Colonic mucosa (tissue), 4 donors: ENCODE results near the gene JAK3. TPM values are rescaled to one million over a fixed set of nuclear protein-coding genes. Genes with fewer than 3 reads are reported as not detected.
"Not testable (repeated sequence)": the region's sequence is repeated elsewhere in the genome, so short reads cannot be mapped to it uniquely, and the experiment has no call there.

Experiments used
- DNase-seq: peaks from one replicate; pipeline ENCODE4 v3.0.0-alpha.2; 2020
- H3K27ac ChIP-seq: fragments of 200-600 bp; one replicate; pipeline ENCODE4 v1.8.0; 2021
- H3K27me3 ChIP-seq: fragments of 200-600 bp; one replicate; pipeline ENCODE4 v1.8.0; 2021
- H3K36me3 ChIP-seq: fragments of 200-600 bp; one replicate; pipeline ENCODE4 v1.8.0; 2021
- H3K4me1 ChIP-seq: fragments of 200-600 bp; one replicate; pipeline ENCODE4 v1.8.0; 2021; ENCODE audit warnings: mild to moderate bottlenecking
- H3K4me3 ChIP-seq: fragments of 200-600 bp; one replicate; pipeline ENCODE4 v1.8.0; 2021
- H3K9ac ChIP-seq, 2 donors: one replicate each; pipeline ENCODE4 v1.7.0; 2013; ENCODE audit warnings: control low read depth in 2 of 2, low read depth in 2 of 2, low read length in 2 of 2
- H3K9me3 ChIP-seq: fragments of 200-600 bp; one replicate; pipeline ENCODE4 v1.8.0; 2021
- intact Hi-C: fragments of 100-400 bp; cut with DNase I; formaldehyde crosslinking; loops from one replicate; pipeline ENCODE4 v1.14.1; 2022
- total RNA-seq, 2 donors: library from RNA; stranded (reverse); fragmentation: NEBNext Ultra II Directional in 1 of 2; extraction: Animal tissue kit (Norgen Biotek cat#: 25700) in 1 of 2; gene quantifications; one replicate each; pipeline ENCODE4 v1.2.1, GENCODE V29; 2021
- TF ChIP-seq, protein P1 (sequence below): fragments of 200-600 bp; IDR thresholded peaks from one replicate; pipeline ENCODE4 v1.8.0; 2022; ENCODE audit warnings: antibody characterized with exemption, mild to moderate bottlenecking
- donor health status: healthy.
- donor health status: DM: no; HTN: no; CAD: no.
- donor health status: DM: no; HTN: no; CAD: no.

Gene JAK3
- total RNA-seq, 2 donors from 2014 or later: 3.1 to 4.0 TPM

DNA sequence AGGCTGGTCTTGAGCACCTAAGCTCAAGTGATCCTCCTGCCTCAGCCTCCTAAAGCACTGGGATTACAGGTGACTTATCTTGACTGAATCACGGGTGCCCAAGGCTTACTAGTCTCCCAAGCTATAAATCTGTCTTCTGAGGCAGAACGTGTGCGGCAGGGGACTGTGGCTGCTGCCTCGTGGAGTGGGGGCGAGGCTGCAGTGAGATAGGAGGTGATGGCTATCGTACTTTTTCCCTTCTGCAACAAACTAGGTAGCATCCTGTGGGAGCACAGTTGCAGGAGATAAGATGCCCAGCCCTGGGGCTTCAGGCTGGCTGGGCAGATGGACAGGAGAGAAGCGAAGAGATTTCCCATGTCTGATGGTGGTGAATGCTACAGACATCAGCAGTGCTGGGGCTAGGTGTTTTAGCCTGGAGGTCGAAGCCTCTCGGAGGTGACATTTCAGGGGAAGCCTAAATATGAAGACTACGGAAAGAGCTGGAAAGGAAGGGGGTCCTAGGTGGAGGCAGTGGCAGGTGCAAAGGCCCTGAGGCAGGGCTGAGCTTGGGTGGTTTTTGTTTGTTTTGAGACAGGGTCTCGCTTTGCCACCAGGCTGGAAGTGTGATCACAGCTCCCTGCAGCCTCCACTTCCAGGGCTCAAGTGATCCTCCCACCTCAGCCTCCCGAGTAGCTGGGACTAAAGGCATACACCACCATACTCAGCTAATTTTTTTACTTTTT is 45.5 kb downstream of the JAK3 start:
- no peaks in the 10 kb centered on the region for H3K4me1 ChIP-seq
- no peak overlapping the region for H3K27ac ChIP-seq
- no peak overlapping the region for H3K9ac ChIP-seq
- no peaks in the 10 kb centered on the region for H3K27me3 ChIP-seq
- intact Hi-C loops: no loop called here
- no peak for DNase-seq
- H3K4me3 ChIP-seq: no peak overlapping the region
- no peaks in the 10 kb centered on the region for H3K9me3 ChIP-seq
- no peaks in the 10 kb centered on the region for H3K36me3 ChIP-seq
- TF ChIP-seq, protein P1, sequence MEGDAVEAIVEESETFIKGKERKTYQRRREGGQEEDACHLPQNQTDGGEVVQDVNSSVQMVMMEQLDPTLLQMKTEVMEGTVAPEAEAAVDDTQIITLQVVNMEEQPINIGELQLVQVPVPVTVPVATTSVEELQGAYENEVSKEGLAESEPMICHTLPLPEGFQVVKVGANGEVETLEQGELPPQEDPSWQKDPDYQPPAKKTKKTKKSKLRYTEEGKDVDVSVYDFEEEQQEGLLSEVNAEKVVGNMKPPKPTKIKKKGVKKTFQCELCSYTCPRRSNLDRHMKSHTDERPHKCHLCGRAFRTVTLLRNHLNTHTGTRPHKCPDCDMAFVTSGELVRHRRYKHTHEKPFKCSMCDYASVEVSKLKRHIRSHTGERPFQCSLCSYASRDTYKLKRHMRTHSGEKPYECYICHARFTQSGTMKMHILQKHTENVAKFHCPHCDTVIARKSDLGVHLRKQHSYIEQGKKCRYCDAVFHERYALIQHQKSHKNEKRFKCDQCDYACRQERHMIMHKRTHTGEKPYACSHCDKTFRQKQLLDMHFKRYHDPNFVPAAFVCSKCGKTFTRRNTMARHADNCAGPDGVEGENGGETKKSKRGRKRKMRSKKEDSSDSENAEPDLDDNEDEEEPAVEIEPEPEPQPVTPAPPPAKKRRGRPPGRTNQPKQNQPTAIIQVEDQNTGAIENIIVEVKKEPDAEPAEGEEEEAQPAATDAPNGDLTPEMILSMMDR: no peak

- DNase-seq, H3K4me1 ChIP-seq, H3K9ac ChIP-seq, H3K4me3 ChIP-seq, intact Hi-C loops, H3K27me3 ChIP-seq, H3K36me3 ChIP-seq, H3K9me3 ChIP-seq: not testable (repeated sequence)
- peak overlapping the region; percentile 95 for H3K27ac ChIP-seq
Observed at GRCh38 chr19:17798599-17798998, 49.2 kb downstream of the JAK3 start.

GRCh38 chr19:17797424-17798201 is 50.2 kb downstream of the JAK3 start:
- intact Hi-C loops: no loop called here
- Histone ChIP-seq H3K4me3 (peak overlapping the region; percentile 10), H3K9me3 (no peaks in the 10 kb centered on the region), H3K9ac (peak overlapping the region; percentile 73 to 99), H3K27me3 (peaks cover 3% of the 10 kb centered on the region), H3K27ac (peak overlapping the region; percentile 95), H3K36me3 (no peaks in the 10 kb centered on the region), H3K4me1 (peaks cover 5% of the 10 kb centered on the region)
- TF ChIP-seq, protein P1: no peak
- DNase-seq: peak; percentile 92

- Histone ChIP-seq H3K36me3 (no peaks in the 10 kb centered on the region), H3K9me3 (no peaks in the 10 kb centered on the region), H3K9ac (peak overlapping the region; percentile 19 to 99), H3K4me3 (peak overlapping the region; percentile 8), H3K27me3 (peaks cover 3% of the 10 kb centered on the region), H3K4me1 (peaks cover 5% of the 10 kb centered on the region), H3K27ac (peak overlapping the region; percentile 95)
- TF ChIP-seq, protein P1: no peak
- intact Hi-C loops: no loop called here
- DNase-seq: no peak
Observed at GRCh38 chr19:17796838-17797423, 50.9 kb downstream of the JAK3 start.

GRCh38 chr19:17796013-17796837 is 51.6 kb downstream of the JAK3 start:
- intact Hi-C loops: no loop called here
- peak; percentile 92 for DNase-seq
- no peaks in the 10 kb centered on the region for H3K36me3 ChIP-seq
- peak overlapping the region; percentile 96 to 99 for H3K9ac ChIP-seq
- TF ChIP-seq, protein P1: no peak
- peak overlapping the region; percentile 95 for H3K27ac ChIP-seq
- no peaks in the 10 kb centered on the region for H3K9me3 ChIP-seq
- H3K4me3 ChIP-seq: peak overlapping the region; percentile 61
- H3K4me1 ChIP-seq: peaks cover 8% of the 10 kb centered on the region
- peaks cover 3% of the 10 kb centered on the region for H3K27me3 ChIP-seq
